ENCODE results near the gene TEKT5. TPM values are rescaled to one million over a fixed set of nuclear protein-coding genes. Genes with fewer than 3 reads are reported as not detected.
"Not testable (repeated sequence)": the region's sequence is repeated elsewhere in the genome, so short reads cannot be mapped to it uniquely, and the experiment has no call there.

TEKT5 gene
- total RNA-seq, 1 experiment from 2014 or later = not detected

- DNase-seq (ENCODE audit: low read depth) = no peak
Measured at GRCh38 chr16:10635365-10636021, 59.2 kb downstream of the TEKT5 start.

- not testable (repeated sequence) for DNase-seq (ENCODE audit: low read depth)
Measured at GRCh38 chr16:10633429-10633828, 61.3 kb downstream of the TEKT5 start.

GRCh38 chr16:10631886-10632285 is 62.8 kb downstream of the TEKT5 start:
- no peak for DNase-seq (ENCODE audit: low read depth)

- no peak for DNase-seq (ENCODE audit: low read depth)
Measured at GRCh38 chr16:10629592-10629963, 65.2 kb downstream of the TEKT5 start.

- DNase-seq (ENCODE audit: low read depth) = no peak
Measured at GRCh38 chr16:10625595-10626357, 69.0 kb downstream of the TEKT5 start.

- no peak for DNase-seq (ENCODE audit: low read depth)
Measured at GRCh38 chr16:10624527-10624926, 70.2 kb downstream of the TEKT5 start.

GRCh38 chr16:10623059-10623458 is 71.7 kb downstream of the TEKT5 start:
- DNase-seq (ENCODE audit: low read depth) = no peak

GRCh38 chr16:10622036-10622921 is 72.5 kb downstream of the TEKT5 start:
- no peak for DNase-seq (ENCODE audit: low read depth)

GRCh38 chr16:10621216-10621949 is 73.3 kb downstream of the TEKT5 start:
- DNase-seq (ENCODE audit: low read depth) = not testable (repeated sequence)

GRCh38 chr16:10620120-10620519 is 74.6 kb downstream of the TEKT5 start:
- DNase-seq (ENCODE audit: low read depth) = no peak

- no peak for DNase-seq (ENCODE audit: low read depth)
Measured at GRCh38 chr16:10619271-10619849, 75.4 kb downstream of the TEKT5 start.

GRCh38 chr16:10618710-10619209 is 76.0 kb downstream of the TEKT5 start:
- no peak for DNase-seq (ENCODE audit: low read depth)

- DNase-seq (ENCODE audit: low read depth) = peak; percentile 28
Measured at GRCh38 chr16:10617662-10618420, 76.9 kb downstream of the TEKT5 start.

- peak; percentile 71 for DNase-seq (ENCODE audit: low read depth)
Measured at GRCh38 chr16:10616756-10617640, 77.7 kb downstream of the TEKT5 start.

GRCh38 chr16:10616419-10616755 is 78.3 kb downstream of the TEKT5 start:
- no peak for DNase-seq (ENCODE audit: low read depth)

GRCh38 chr16:10614685-10615084 is 80.0 kb downstream of the TEKT5 start:
- no peak for DNase-seq (ENCODE audit: low read depth)

- no peak for DNase-seq (ENCODE audit: low read depth)
Measured at GRCh38 chr16:10613785-10614485, 80.8 kb downstream of the TEKT5 start.

- DNase-seq (ENCODE audit: low read depth) = no peak
Measured at GRCh38 chr16:10612649-10613179, 82.0 kb downstream of the TEKT5 start.
